ENCODE results near the gene MAST4.

DNA sequence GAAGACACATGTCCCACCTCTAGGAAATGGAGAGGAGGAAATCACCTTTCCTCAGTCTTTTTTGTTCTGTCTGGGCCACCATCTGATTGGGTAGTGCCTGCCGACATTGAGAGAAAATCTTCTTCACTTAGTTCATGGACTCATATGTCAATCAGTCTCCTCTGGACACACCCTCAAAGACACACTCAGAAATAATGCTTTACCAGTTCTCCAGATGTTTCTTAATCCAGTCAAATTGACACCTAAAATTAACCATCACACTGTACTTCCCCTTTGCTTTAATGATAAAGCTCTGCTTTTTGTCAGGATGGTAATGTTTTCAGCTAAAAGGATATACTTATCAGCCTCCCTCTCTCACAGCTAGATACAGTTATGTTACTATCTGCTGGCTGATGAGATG lies 333.1 kb downstream of the MAST4 start:
- TF ChIP-seq TAF1 (IDR thresholded peaks at IDR 0.05; ENCODE audit: borderline replicate concordance, low read depth, low read length), result no peak
- no peak for TF ChIP-seq POLR2A (IDR thresholded peaks at IDR 0.05; ENCODE audit: low read depth, low read length)
- TF ChIP-seq POLR2AphosphoS5 (IDR thresholded peaks at IDR 0.05; ENCODE audit: low read depth, low read length), result no peak

Measured in GM12892 (cell line).